Measurements from ENCODE around the gene LGALS9. TPM values are rescaled to one million over a fixed set of nuclear protein-coding genes. Genes with fewer than 3 reads are reported as not detected.

The LGALS9 gene
- total and polyA plus RNA-seq, 12 donors, result 7.5 to 79.1 (median 17.5) TPM

- intact Hi-C loops (cut with DNase I), result loop anchor here in 7 of 10 donors (5.0 to 10.0 kb wide), 9 partner anchors 75 to 305 kb away; partner anchors contain the start of gene KSR1 (in 1 of the 7)
- Histone ChIP-seq H3K4me1 (no peaks in the 10 kb centered on the region), H3K9me3 (no peaks in the 10 kb centered on the region), H3K36me3 (no peaks in the 10 kb centered on the region), H3K4me3 (no peak overlapping the region), H3K27me3 (peaks cover 0 to 6% (median 0%) of the 10 kb centered on the region in 7 donors), H3K27ac (no peak overlapping the region)
- TF ChIP-seq, protein P1, sequence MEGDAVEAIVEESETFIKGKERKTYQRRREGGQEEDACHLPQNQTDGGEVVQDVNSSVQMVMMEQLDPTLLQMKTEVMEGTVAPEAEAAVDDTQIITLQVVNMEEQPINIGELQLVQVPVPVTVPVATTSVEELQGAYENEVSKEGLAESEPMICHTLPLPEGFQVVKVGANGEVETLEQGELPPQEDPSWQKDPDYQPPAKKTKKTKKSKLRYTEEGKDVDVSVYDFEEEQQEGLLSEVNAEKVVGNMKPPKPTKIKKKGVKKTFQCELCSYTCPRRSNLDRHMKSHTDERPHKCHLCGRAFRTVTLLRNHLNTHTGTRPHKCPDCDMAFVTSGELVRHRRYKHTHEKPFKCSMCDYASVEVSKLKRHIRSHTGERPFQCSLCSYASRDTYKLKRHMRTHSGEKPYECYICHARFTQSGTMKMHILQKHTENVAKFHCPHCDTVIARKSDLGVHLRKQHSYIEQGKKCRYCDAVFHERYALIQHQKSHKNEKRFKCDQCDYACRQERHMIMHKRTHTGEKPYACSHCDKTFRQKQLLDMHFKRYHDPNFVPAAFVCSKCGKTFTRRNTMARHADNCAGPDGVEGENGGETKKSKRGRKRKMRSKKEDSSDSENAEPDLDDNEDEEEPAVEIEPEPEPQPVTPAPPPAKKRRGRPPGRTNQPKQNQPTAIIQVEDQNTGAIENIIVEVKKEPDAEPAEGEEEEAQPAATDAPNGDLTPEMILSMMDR (IDR thresholded peaks at IDR 0.05), result no peak
- DNase-seq, result no peak
- WGBS, 2 donors, result 75 to 80% methylated on average over 6 of the region's 6 CpGs
- ATAC-seq, result no peak
These were observed 28.7 kb downstream of the LGALS9 start for GRCh38 chr17:27659683-27660082.

- intact Hi-C loops (cut with DNase I), result loop anchor here in 2 of 10 donors (10.0 kb wide), 3 partner anchors 76 to 214 kb away; no protein-coding TSS in a partner anchor
- Histone ChIP-seq H3K4me1 (no peaks in the 10 kb centered on the region), H3K9me3 (no peaks in the 10 kb centered on the region), H3K36me3 (no peaks in the 10 kb centered on the region), H3K4me3 (no peak overlapping the region), H3K27ac (no peak overlapping the region), H3K27me3 (no peaks in the 10 kb centered on the region)
- WGBS, 2 donors, result 73 to 84% methylated on average over 3 of the region's 3 CpGs
- ATAC-seq (no peak), DNase-seq (no peak)
- TF ChIP-seq, protein P1 (IDR thresholded peaks at IDR 0.05), result no peak
These were observed 29.4 kb downstream of the LGALS9 start for GRCh38 chr17:27660436-27660835.

DNA sequence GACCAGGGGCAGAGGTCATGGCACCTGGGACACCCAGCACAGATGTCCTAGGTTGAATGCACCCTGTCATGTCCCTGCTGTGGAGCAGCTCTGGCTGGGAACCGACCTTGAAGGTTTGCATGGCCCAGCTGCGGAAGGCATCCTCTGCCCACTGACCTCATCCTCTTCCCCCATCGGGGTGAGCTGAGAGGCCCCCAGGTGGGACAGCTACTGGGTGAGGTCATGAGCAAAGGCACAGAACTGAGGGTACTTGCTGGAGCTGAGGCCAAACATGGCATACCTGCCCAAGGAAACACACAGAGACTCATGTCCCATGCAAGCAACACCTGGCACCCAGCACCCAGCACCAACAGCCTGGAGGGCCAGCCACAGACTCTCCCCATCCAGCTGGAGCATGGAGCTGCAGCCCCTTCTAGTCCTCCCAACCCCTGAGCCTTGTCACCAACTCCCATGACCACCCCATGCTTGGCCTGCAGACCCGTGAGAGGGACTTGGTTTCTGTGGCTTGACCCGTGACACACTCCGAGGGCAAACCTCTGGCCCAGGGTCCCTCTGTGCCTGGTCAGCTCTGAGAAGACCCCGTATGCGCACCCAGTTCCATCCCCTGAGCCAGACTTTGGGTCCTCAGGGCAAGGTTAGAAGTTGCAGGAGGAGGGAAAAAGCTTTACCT lies 33.1 kb downstream of the LGALS9 start:
- Histone ChIP-seq H3K4me3 (no peak overlapping the region), H3K27me3 (no peaks in the 10 kb centered on the region), H3K27ac (no peak overlapping the region), H3K9me3 (no peaks in the 10 kb centered on the region), H3K36me3 (no peaks in the 10 kb centered on the region), H3K4me1 (no peaks in the 10 kb centered on the region)
- ATAC-seq, result no peak
- DNase-seq, result no peak
- intact Hi-C loops (cut with DNase I), result loop anchor here in 2 of 10 donors (10.0 kb wide), 3 partner anchors 79 to 211 kb away; no protein-coding TSS in a partner anchor
- 91% methylated on average over 8 of the region's 8 CpGs for WGBS, 2 donors
- TF ChIP-seq, protein P1 (IDR thresholded peaks at IDR 0.05), result no peak

DNA sequence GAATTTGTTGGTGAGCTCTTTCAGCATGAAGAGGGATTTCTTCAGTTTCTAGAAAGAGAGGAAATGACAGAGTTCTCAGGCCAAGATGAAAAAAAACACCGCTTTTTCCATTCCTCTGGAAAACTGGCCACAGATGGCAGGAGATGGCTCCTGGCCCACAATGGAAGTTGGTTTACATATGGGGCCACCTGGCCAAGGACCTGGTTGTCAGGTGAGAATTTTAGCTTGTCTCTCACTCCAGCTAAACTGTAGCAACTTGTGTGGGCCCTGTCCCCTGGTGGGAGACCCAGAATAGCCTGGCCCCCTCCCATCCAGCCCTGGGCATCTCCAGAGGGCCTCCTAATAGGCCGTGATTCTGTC lies 33.6 kb downstream of the LGALS9 start:
- no peak for ATAC-seq
- intact Hi-C loops (cut with DNase I), result loop anchor here in 2 of 10 donors (10.0 kb wide), 3 partner anchors 80 to 210 kb away; no protein-coding TSS in a partner anchor
- no peak overlapping the region for H3K4me3 ChIP-seq
- 64 to 70% methylated on average over 2 of the region's 2 CpGs for WGBS, 2 donors
- no peak overlapping the region for H3K27ac ChIP-seq
- H3K9me3 ChIP-seq, result no peaks in the 10 kb centered on the region
- H3K36me3 ChIP-seq, result no peaks in the 10 kb centered on the region
- TF ChIP-seq, protein P1 (IDR thresholded peaks at IDR 0.05), result no peak
- no peak for DNase-seq
- H3K4me1 ChIP-seq, result no peaks in the 10 kb centered on the region
- H3K27me3 ChIP-seq, result no peaks in the 10 kb centered on the region

All from heart right ventricle (tissue), 16 donors.